ENCODE measurements around the gene ANKRD9. TPM values are rescaled to one million over a fixed set of nuclear protein-coding genes. Genes with fewer than 3 reads are reported as not detected.

Gene ANKRD9
- total and polyA plus RNA-seq, 2 donors (not counting 3 experiments of a cell fraction or from before 2014, with no cell fraction given) = 21.0 to 24.6 TPM

DNA sequence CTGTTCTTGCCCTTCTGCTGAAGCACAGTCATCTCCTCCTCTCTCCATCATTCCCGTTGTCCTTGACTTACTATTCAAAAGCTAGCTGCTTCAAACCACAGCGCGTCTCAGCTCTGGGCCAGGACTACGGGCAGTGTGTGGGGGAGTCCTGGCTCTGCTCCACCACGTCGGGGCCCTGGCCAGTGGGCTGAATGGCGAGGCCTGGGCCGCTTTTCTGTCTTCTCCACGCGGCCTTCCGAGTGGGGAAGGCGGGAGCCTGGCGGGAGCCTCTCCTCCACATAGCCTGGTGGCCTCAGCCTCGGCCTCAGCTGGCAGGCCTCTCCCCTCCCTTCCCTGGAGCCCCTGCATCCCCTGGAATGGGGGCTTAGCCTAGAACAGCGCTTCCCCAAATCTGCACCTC is 16.5 kb downstream of the ANKRD9 start:
- H2AFZ ChIP-seq (ENCODE audit: low read depth, low read length) = no peak overlapping the region
- peaks cover 0 to 6% of the 10 kb centered on the region in 2 experiments for H3K36me3 ChIP-seq (ENCODE audit: control insufficient read depth in 2 of 2, extremely low read depth in 1 of 2, insufficient read depth in 2 of 2, low read length in 2 of 2)
- ChIA-PET POLR2A (no interaction called here), CTCF (interaction anchor here (1.5 kb wide), 1 partner anchor 49 kb away, joined by 5 read pairs; no protein-coding TSS in a partner anchor)
- H3K27me3 ChIP-seq (ENCODE audit: control insufficient read depth in 2 of 2, insufficient read depth in 2 of 2, low read length in 2 of 2) = no peaks in the 10 kb centered on the region
- H3K4me1 ChIP-seq (ENCODE audit: control insufficient read depth, extremely low read depth, insufficient read depth, low read length) = no peaks in the 10 kb centered on the region
- TF ChIP-seq FOS (IDR thresholded peaks at IDR 0.05; ENCODE audit: borderline replicate concordance, insufficient read depth, low read length) (no peak), POLR2A (IDR thresholded peaks at IDR 0.05; ENCODE audit: low read depth, low read length) (no peak), MYC (IDR thresholded peaks at IDR 0.05; ENCODE audit: low read depth, low read length) (no peak), EZH2 (IDR thresholded peaks at IDR 0.05; ENCODE audit: borderline replicate concordance, low read depth, low read length, severe bottlenecking) (no peak), POLR2AphosphoS5 (IDR thresholded peaks at IDR 0.05; ENCODE audit: insufficient read depth, low read depth, low read length) (no peak), GATA2 (IDR thresholded peaks at IDR 0.05; ENCODE audit: insufficient read depth, insufficient read length, low read depth, low read length) (no peak), JUN (IDR thresholded peaks at IDR 0.05; ENCODE audit: borderline replicate concordance, insufficient read depth, insufficient read length, low read depth) (no peak)
- TF ChIP-seq, protein P1, sequence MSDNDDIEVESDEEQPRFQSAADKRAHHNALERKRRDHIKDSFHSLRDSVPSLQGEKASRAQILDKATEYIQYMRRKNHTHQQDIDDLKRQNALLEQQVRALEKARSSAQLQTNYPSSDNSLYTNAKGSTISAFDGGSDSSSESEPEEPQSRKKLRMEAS (IDR thresholded peaks at IDR 0.05; ENCODE audit: insufficient read depth, insufficient read length) = no peak
- TF ChIP-seq, protein P2, sequence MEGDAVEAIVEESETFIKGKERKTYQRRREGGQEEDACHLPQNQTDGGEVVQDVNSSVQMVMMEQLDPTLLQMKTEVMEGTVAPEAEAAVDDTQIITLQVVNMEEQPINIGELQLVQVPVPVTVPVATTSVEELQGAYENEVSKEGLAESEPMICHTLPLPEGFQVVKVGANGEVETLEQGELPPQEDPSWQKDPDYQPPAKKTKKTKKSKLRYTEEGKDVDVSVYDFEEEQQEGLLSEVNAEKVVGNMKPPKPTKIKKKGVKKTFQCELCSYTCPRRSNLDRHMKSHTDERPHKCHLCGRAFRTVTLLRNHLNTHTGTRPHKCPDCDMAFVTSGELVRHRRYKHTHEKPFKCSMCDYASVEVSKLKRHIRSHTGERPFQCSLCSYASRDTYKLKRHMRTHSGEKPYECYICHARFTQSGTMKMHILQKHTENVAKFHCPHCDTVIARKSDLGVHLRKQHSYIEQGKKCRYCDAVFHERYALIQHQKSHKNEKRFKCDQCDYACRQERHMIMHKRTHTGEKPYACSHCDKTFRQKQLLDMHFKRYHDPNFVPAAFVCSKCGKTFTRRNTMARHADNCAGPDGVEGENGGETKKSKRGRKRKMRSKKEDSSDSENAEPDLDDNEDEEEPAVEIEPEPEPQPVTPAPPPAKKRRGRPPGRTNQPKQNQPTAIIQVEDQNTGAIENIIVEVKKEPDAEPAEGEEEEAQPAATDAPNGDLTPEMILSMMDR (IDR thresholded peaks at IDR 0.05; ENCODE audit: extremely low read depth in 1 of 2, insufficient read depth in 1 of 2, low read depth in 1 of 2, low read length in 2 of 2) = no peak
- no peaks in the 10 kb centered on the region for H3K9me3 ChIP-seq (replicated peaks; ENCODE audit: control insufficient read depth, insufficient read depth, low read length)
- H3K27ac ChIP-seq (ENCODE audit: insufficient read depth, low read depth, low read length) = no peak overlapping the region
- H3K9ac ChIP-seq (replicated peaks; ENCODE audit: extremely low read depth, insufficient read depth, low read length) = no peak overlapping the region
- intact Hi-C loops (cut with micrococcal nuclease) (no loop called here), dilution Hi-C loops (cut with MboI; ENCODE audit: extremely low pct_ligation_motif_present, low sequenced_read_pairs) (no loop called here)
- BruUV-seq (replicated peaks) = no TSS peak
- H3K4me3 ChIP-seq (replicated peaks in 1 of 3; ENCODE audit: insufficient read depth in 1 of 3, low read depth in 1 of 3, low read length in 3 of 3) = no peak overlapping the region
- no peaks in the 10 kb centered on the region for H3K79me2 ChIP-seq (ENCODE audit: control insufficient read depth, insufficient read depth, low read length)
- H4K20me1 ChIP-seq (replicated peaks; ENCODE audit: control insufficient read depth, extremely low read depth, insufficient read depth, low read length) = no peaks in the 10 kb centered on the region
- H3K4me2 ChIP-seq (ENCODE audit: insufficient read depth, low read length) = no peak overlapping the region
- DNase-seq (ENCODE audit: low read depth, low spot score) = no peak
- H3K9me1 ChIP-seq (replicated peaks; ENCODE audit: control insufficient read depth, extremely low read depth, insufficient read depth, low read length) = no peaks in the 10 kb centered on the region
- FAIRE-seq = no peak
